ES-I3 (cell line): ENCODE measurements around the gene NCOA7.
"Not testable (repeated sequence)": the region's sequence is repeated elsewhere in the genome, so short reads cannot be mapped to it uniquely, and the experiment has no call there.

ENCODE experiments used
- H3K36me3 ChIP-seq: 2 replicates; pipeline ENCODE4 v1.6.1; 2013; ENCODE audit warnings: mild to moderate bottlenecking, low read length, control low read depth, moderate library complexity; ENCODE audit not compliant: insufficient read depth
- H3K4me1 ChIP-seq: 2 replicates; pipeline ENCODE4 v1.6.1; 2013; ENCODE audit warnings: mild to moderate bottlenecking, control low read depth, low read length; ENCODE audit not compliant: insufficient read depth
- H3K9ac ChIP-seq: 2 replicates; pipeline ENCODE4 v1.6.1; 2013; ENCODE audit warnings: low read depth, mild to moderate bottlenecking, low read length, moderate library complexity
- H3K9me3 ChIP-seq: 2 replicates; pipeline ENCODE4 v1.6.1; 2013; ENCODE audit warnings: mild to moderate bottlenecking, low read length, moderate library complexity; ENCODE audit not compliant: control insufficient read depth, insufficient read depth

Gene NCOA7

GRCh38 chr6:125773387-125774341 is 17.1 kb upstream of the NCOA7 start:
- H3K4me1 ChIP-seq = peaks cover 6% of the 10 kb centered on the region; the same call in 1 of the 2 replicates
- H3K9ac ChIP-seq = no peak overlapping the region
- H3K9me3 ChIP-seq = no peaks in the 10 kb centered on the region
- H3K36me3 ChIP-seq = no peaks in the 10 kb centered on the region

GRCh38 chr6:125776107-125776826 is 14.5 kb upstream of the NCOA7 start:
- H3K4me1 ChIP-seq, H3K9me3 ChIP-seq, H3K36me3 ChIP-seq, H3K9ac ChIP-seq: not testable (repeated sequence)

GRCh38 chr6:125779924-125780539 is 10.7 kb upstream of the NCOA7 start:
- H3K9me3 ChIP-seq = no peaks in the 10 kb centered on the region
- H3K36me3 ChIP-seq = no peaks in the 10 kb centered on the region
- H3K9ac ChIP-seq = peak overlapping the region; percentile 91
- peaks cover 6% of the 10 kb centered on the region; the same call in 1 of the 2 replicates for H3K4me1 ChIP-seq

GRCh38 chr6:125780540-125781313 is 10.0 kb upstream of the NCOA7 start:
- H3K9ac ChIP-seq = peak overlapping the region; percentile 91
- no peaks in the 10 kb centered on the region for H3K9me3 ChIP-seq
- H3K36me3 ChIP-seq = no peaks in the 10 kb centered on the region
- H3K4me1 ChIP-seq = 0 out of 2 replicates have a peak, but pooled peaks cover under 1% of the 10 kb centered on the region

GRCh38 chr6:125781314-125781868 is 9.4 kb upstream of the NCOA7 start:
- Histone ChIP-seq H3K4me1 (no peaks in the 10 kb centered on the region), H3K9me3 (no peaks in the 10 kb centered on the region), H3K36me3 (no peaks in the 10 kb centered on the region), H3K9ac (peak overlapping the region; percentile 91)

GRCh38 chr6:125784365-125784764 is 6.4 kb upstream of the NCOA7 start:
- H3K4me1 ChIP-seq = peaks cover 5% of the 10 kb centered on the region
- H3K9ac ChIP-seq = no peak overlapping the region
- H3K9me3 ChIP-seq = no peaks in the 10 kb centered on the region
- no peaks in the 10 kb centered on the region for H3K36me3 ChIP-seq

GRCh38 chr6:125787791-125788190 is 3.0 kb upstream of the NCOA7 start:
- Histone ChIP-seq H3K4me1 (peaks cover 8% of the 10 kb centered on the region), H3K9ac (no peak overlapping the region), H3K36me3 (no peaks in the 10 kb centered on the region), H3K9me3 (no peaks in the 10 kb centered on the region)

GRCh38 chr6:125789167-125789566 is 1.6 kb upstream of the NCOA7 start:
- H3K4me1 ChIP-seq = peaks cover 8% of the 10 kb centered on the region

GRCh38 chr6:125789576-125790357 is 993 bp upstream of the NCOA7 start:
- H3K9ac ChIP-seq = peak overlapping the region; percentile 67
- no peaks in the 10 kb centered on the region for H3K9me3 ChIP-seq
- H3K4me1 ChIP-seq = peaks cover 8% of the 10 kb centered on the region
- H3K36me3 ChIP-seq = no peaks in the 10 kb centered on the region

More at GRCh38 chr6:125789167-125789566, 1.6 kb upstream of the NCOA7 start:
- no peaks in the 10 kb centered on the region for H3K36me3 ChIP-seq
- peak overlapping the region; percentile 67; the same call in 1 of the 2 replicates for H3K9ac ChIP-seq
- H3K9me3 ChIP-seq = no peaks in the 10 kb centered on the region

GRCh38 chr6:125791151-125791819 is 525 bp downstream of the NCOA7 start:
- H3K9ac ChIP-seq = peak overlapping the region; percentile 67
- no peaks in the 10 kb centered on the region for H3K9me3 ChIP-seq
- H3K36me3 ChIP-seq = no peaks in the 10 kb centered on the region
- peaks cover 8% of the 10 kb centered on the region for H3K4me1 ChIP-seq

- Histone ChIP-seq H3K9ac (peak overlapping the region; percentile 67; the same call in 1 of the 2 replicates), H3K9me3 (no peaks in the 10 kb centered on the region), H3K36me3 (no peaks in the 10 kb centered on the region), H3K4me1 (peaks cover 8% of the 10 kb centered on the region)
Measured at GRCh38 chr6:125791820-125792165, 1.0 kb downstream of the NCOA7 start.

- Histone ChIP-seq H3K36me3 (no peaks in the 10 kb centered on the region), H3K4me1 (peaks cover 8% of the 10 kb centered on the region), H3K9me3 (no peaks in the 10 kb centered on the region), H3K9ac (no peak overlapping the region)
Measured at GRCh38 chr6:125792172-125792571, 1.4 kb downstream of the NCOA7 start.

GRCh38 chr6:125792680-125793079 is 1.9 kb downstream of the NCOA7 start:
- no peaks in the 10 kb centered on the region for H3K9me3 ChIP-seq
- peaks cover 8% of the 10 kb centered on the region for H3K4me1 ChIP-seq
- H3K9ac ChIP-seq = no peak overlapping the region

More at GRCh38 chr6:125792680-125793079, 1.9 kb downstream of the NCOA7 start:
- H3K36me3 ChIP-seq = no peaks in the 10 kb centered on the region
